ENCODE results near the gene ANKK1.

ANKK1 gene

DNA sequence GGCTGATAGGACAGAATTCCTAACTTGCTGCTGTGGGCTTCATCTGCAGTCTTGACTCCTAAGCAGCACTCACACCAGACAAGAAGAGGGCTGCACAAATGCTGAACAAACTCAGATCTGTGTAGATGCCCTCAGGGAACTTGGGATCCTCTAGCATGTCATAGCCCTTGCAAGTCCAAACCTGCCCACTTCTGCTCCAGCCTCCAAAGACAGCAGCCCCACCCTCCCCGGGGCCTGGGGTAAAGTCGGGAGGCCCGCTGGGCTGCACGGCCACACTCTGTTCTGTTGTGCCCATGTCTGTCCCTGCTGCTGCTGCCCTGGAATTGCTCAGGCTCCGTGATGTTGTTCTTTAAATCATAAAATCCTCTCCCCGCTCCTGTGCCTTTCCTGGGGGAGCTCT, 59.4 kb downstream of the ANKK1 start:
- Mint-ChIP-seq H3K36me3 (ENCODE audit: low read depth) (no peaks in the 10 kb centered on the region), H3K9me3 (no peaks in the 10 kb centered on the region), H3K27me3 (peaks cover 8% of the 10 kb centered on the region), H3K4me1 (peaks cover 5% of the 10 kb centered on the region), H3K27ac (no peak overlapping the region), H3K4me3 (no peak overlapping the region)
- DNase-seq = no peak
- ATAC-seq = no peak

GRCh38 chr11:113447621-113448315, 60.2 kb downstream of the ANKK1 start:
- Mint-ChIP-seq H3K36me3 (ENCODE audit: low read depth) (no peaks in the 10 kb centered on the region), H3K27ac (no peak overlapping the region), H3K4me1 (peaks cover 5% of the 10 kb centered on the region), H3K4me3 (no peak overlapping the region), H3K27me3 (peaks cover 6% of the 10 kb centered on the region), H3K9me3 (no peaks in the 10 kb centered on the region)
- no peak for DNase-seq
- peak; percentile 58 for ATAC-seq

GRCh38 chr11:113448316-113448677, 60.7 kb downstream of the ANKK1 start:
- Mint-ChIP-seq H3K9me3 (no peaks in the 10 kb centered on the region), H3K36me3 (ENCODE audit: low read depth) (no peaks in the 10 kb centered on the region), H3K27me3 (peaks cover 6% of the 10 kb centered on the region), H3K4me3 (no peak overlapping the region), H3K27ac (no peak overlapping the region), H3K4me1 (peaks cover 5% of the 10 kb centered on the region)
- no peak for ATAC-seq
- DNase-seq = no peak

DNA sequence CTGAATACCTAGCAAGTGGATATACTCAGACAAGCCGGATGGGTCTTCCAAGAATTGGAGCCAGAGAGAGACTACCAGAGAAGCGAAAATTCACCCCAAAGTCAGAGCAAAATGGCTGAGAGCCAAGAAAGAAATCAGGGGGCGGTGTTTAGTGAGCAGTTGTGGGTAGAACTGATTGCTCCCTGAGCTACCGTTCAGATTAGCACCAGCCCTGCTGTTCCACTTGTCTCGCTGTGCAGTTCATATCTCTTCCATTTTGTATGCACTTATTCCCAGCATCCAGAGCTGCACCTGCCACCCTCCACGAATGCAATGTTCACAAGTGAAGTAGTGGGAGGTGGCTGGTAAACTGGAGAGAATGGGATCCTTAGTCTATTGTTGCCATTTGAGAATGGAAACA, 62.2 kb downstream of the ANKK1 start:
- no peak overlapping the region for H3K27ac Mint-ChIP-seq
- peaks cover 6% of the 10 kb centered on the region for H3K27me3 Mint-ChIP-seq
- H3K36me3 Mint-ChIP-seq (ENCODE audit: low read depth) = no peaks in the 10 kb centered on the region
- no peaks in the 10 kb centered on the region for H3K9me3 Mint-ChIP-seq
- ATAC-seq (no peak), DNase-seq (no peak)
- H3K4me1 Mint-ChIP-seq = peaks cover 5% of the 10 kb centered on the region
- no peak overlapping the region for H3K4me3 Mint-ChIP-seq
